GM12878 (cell line): ENCODE data around the gene ABHD15. TPM values are rescaled to one million over a fixed set of nuclear protein-coding genes. Genes with fewer than 3 reads are reported as not detected.

Experiments used
- ATAC-seq: fragments of 200-7000 bp; cut with Tn5 transposase; 3 replicates; pipeline ENCODE4 v1.9.1; 2020; ENCODE audit warnings: mild to moderate bottlenecking, moderate library complexity
- BruUV-seq: library from RNA; stranded (reverse); fragments of 400-500 nt; replicated peaks from 2 replicates; lab custom pipeline; 2021; lab: Mats Ljungman, UMichigan
- CTCF ChIA-PET: fragments of 300-600 bp; sonication (Branson Sonifier 250); formaldehyde crosslinking; extraction: SDS; loops from one replicate; lab custom pipeline; 2021; ENCODE audit warnings: inconsistent platforms; lab: Yijun Ruan, JAX
- POLR2A ChIA-PET: fragments of 350-600 bp; formaldehyde crosslinking; extraction: SDS; loops from one replicate; lab custom pipeline; 2021; ENCODE audit warnings: inconsistent platforms; lab: Charles Lee
- RAD21 ChIA-PET: fragments of 300-600 bp; sonication (Branson Sonifier 250); formaldehyde crosslinking; loops from one replicate; lab custom pipeline; 2023; ENCODE audit warnings: antibody characterized with exemption; ENCODE audit not compliant: unreplicated experiment; lab: Charles Lee
- SMC1A ChIA-PET: fragments of 300-600 bp; sonication (Branson Sonifier 250); formaldehyde crosslinking; loops from one replicate; lab custom pipeline; 2023; ENCODE audit not compliant: unreplicated experiment, uncharacterized antibody; lab: Charles Lee
- DNase-seq: peaks from one replicate; pipeline ENCODE4 v3.0.0-alpha.2; 2011; ENCODE audit warnings: low read depth, low spot score
- FAIRE-seq: peaks from 3 replicates; lab custom pipeline; 2011; peaks lifted over from hg19 to GRCh38; lab: Jason Lieb, UNC
- H2AFZ ChIP-seq: 2 replicates; pipeline ENCODE4 v1.6.0; 2011; ENCODE audit warnings: low read depth, low read length, control low read depth; ENCODE audit not compliant: control insufficient read depth
- H3K27ac ChIP-seq: 2 replicates; pipeline ENCODE4 v1.5.1; 2011; ENCODE audit warnings: control low read depth; ENCODE audit not compliant: control insufficient read depth, insufficient read depth
- H3K27me3 ChIP-seq, 2 experiments: replicated peaks in 1 of 2; 2 replicates each; pipeline versions ENCODE4 v1.6.0 to v1.6.1; 2011; ENCODE audit warnings: low read length in 1 of 2; ENCODE audit not compliant: control insufficient read depth in 2 of 2, insufficient read depth in 2 of 2
- H3K36me3 ChIP-seq, 2 experiments: 2 replicates each; pipeline ENCODE4 v1.5.1; 2011; ENCODE audit warnings: low read length in 1 of 2; ENCODE audit not compliant: control insufficient read depth in 2 of 2, insufficient read depth in 2 of 2
- H3K4me1 ChIP-seq: 2 replicates; pipeline ENCODE4 v1.6.1; 2011; ENCODE audit warnings: mild to moderate bottlenecking, low read length, moderate library complexity, mixed read lengths; ENCODE audit not compliant: control insufficient read depth, insufficient read depth
- H3K4me2 ChIP-seq: 2 replicates; pipeline ENCODE4 v1.6.0; 2011; ENCODE audit warnings: control low read depth; ENCODE audit not compliant: control insufficient read depth, insufficient read depth
- H3K4me3 ChIP-seq: fragments of 200-600 bp; sonication (generic); 2 replicates; pipeline ENCODE4 v1.5.1; 2016
- H3K79me2 ChIP-seq: 2 replicates; pipeline ENCODE4 v1.6.0; 2011; ENCODE audit warnings: low read length; ENCODE audit not compliant: control insufficient read depth, insufficient read depth
- H3K9ac ChIP-seq: 2 replicates; pipeline ENCODE4 v1.8.0; 2011; ENCODE audit warnings: low read length, control low read depth, mixed read lengths; ENCODE audit not compliant: control insufficient read depth, insufficient read depth
- H3K9me3 ChIP-seq: replicated peaks from 3 replicates; pipeline ENCODE4 v1.5.1; 2011; ENCODE audit warnings: mild to moderate bottlenecking, low read length; ENCODE audit not compliant: control insufficient read depth, insufficient read depth
- H4K20me1 ChIP-seq: 2 replicates; pipeline ENCODE4 v1.6.0; 2011; ENCODE audit not compliant: control insufficient read depth, insufficient read depth
- ATF2 ChIP-seq: IDR thresholded peaks from 2 replicates; pipeline ENCODE4 v1.6.1; 2012; ENCODE audit warnings: low read length, inconsistent platforms
- BCL11A ChIP-seq: IDR thresholded peaks from 2 replicates; pipeline ENCODE4 v1.6.1; 2011; ENCODE audit warnings: low read depth, low read length
- CREB1 ChIP-seq: IDR thresholded peaks from 2 replicates; pipeline ENCODE4 v1.6.1; 2012; ENCODE audit warnings: low read depth, mild to moderate bottlenecking, inconsistent platforms
- FOXK2 ChIP-seq: fragments of 450-650 bp; IDR thresholded peaks from 2 replicates; pipeline ENCODE4 v1.6.1; 2017; ENCODE audit warnings: mild to moderate bottlenecking, moderate library complexity
- IRF3 ChIP-seq: fragments of 450-650 bp; IDR thresholded peaks from 2 replicates; pipeline ENCODE4 v1.6.1; 2014; ENCODE audit warnings: mild to moderate bottlenecking
- KAT2A ChIP-seq: conservative IDR thresholded peaks from 2 replicates; pipeline ENCODE4 v1.6.1; 2011; ENCODE audit warnings: low read depth, low read length; ENCODE audit not compliant: control insufficient read depth
- LARP7 ChIP-seq: fragments of 450-650 bp; IDR thresholded peaks from 2 replicates; pipeline ENCODE4 v1.6.1; 2017; ENCODE audit warnings: mild to moderate bottlenecking
- MEF2B ChIP-seq: fragments of 450-650 bp; IDR thresholded peaks from 2 replicates; pipeline ENCODE4 v1.6.1; 2018; ENCODE audit warnings: mild to moderate bottlenecking, moderate library complexity; ENCODE audit not compliant: partially characterized antibody, poor library complexity, severe bottlenecking
- NR2C2 ChIP-seq: IDR thresholded peaks from 2 replicates; pipeline ENCODE4 v1.6.1; 2011; ENCODE audit warnings: borderline replicate concordance, low read depth; ENCODE audit not compliant: control insufficient read depth, insufficient read length
- NRF1 ChIP-seq: conservative IDR thresholded peaks from 2 replicates; pipeline ENCODE4 v1.6.1; 2011; ENCODE audit warnings: mild to moderate bottlenecking, low read depth, low read length, improper control_type of control experiment
- POLR2AphosphoS2 ChIP-seq: IDR thresholded peaks from 2 replicates; pipeline ENCODE4 v1.6.1; 2011; ENCODE audit warnings: low read depth, mild to moderate bottlenecking, low read length, improper control_type of control experiment, moderate library complexity
- RELA ChIP-seq: fragments of 450-650 bp; IDR thresholded peaks from 2 replicates; pipeline ENCODE4 v1.8.0; 2014; ENCODE audit warnings: borderline replicate concordance; ENCODE audit not compliant: partially characterized antibody
- SMAD1 ChIP-seq: fragments of 450-650 bp; IDR thresholded peaks from 2 replicates; pipeline ENCODE4 v1.6.1; 2018; ENCODE audit warnings: mild to moderate bottlenecking, low read depth; ENCODE audit not compliant: partially characterized antibody
- SMC3 ChIP-seq: IDR thresholded peaks from 2 replicates; pipeline ENCODE4 v1.6.1; 2011; ENCODE audit warnings: low read length, improper control_type of control experiment, borderline replicate concordance
- SRF ChIP-seq, 2 experiments: IDR thresholded peaks; 2 replicates each; pipeline ENCODE4 v1.6.1; 2011; ENCODE audit warnings: low read depth in 2 of 2, low read length in 2 of 2, mild to moderate bottlenecking in 1 of 2, moderate library complexity in 1 of 2
- STAT1 ChIP-seq: fragments of 450-650 bp; conservative IDR thresholded peaks from 2 replicates; pipeline ENCODE4 v1.6.1; 2014; ENCODE audit warnings: antibody characterized with exemption, mild to moderate bottlenecking
- TCF7 ChIP-seq: IDR thresholded peaks from 2 replicates; pipeline ENCODE4 v1.6.1; 2014; ENCODE audit warnings: antibody characterized with exemption, borderline replicate concordance
- WGBS: methylation state at CpG from one replicate; pipeline ENCODE4 v1.1.6; 2016; ENCODE audit warnings: low lambda C conversion rate; ENCODE audit not compliant: insufficient replicate concordance, insufficient coverage; ENCODE audit errors: missing lambda C conversion rate; 5-methylcytosine and 5-hydroxymethylcytosine counted together
- in situ Hi-C: fragments of 300-500 bp; cut with MboI; formaldehyde crosslinking; loops from 9 replicates; pipeline ENCODE4 v1.14.3; 2018; ENCODE audit warnings: mixed read lengths
- intact Hi-C: fragments of 100-400 bp; cut with micrococcal nuclease; formaldehyde crosslinking; loops from one replicate; pipeline ENCODE4 v1.14.2; 2022; ENCODE audit not compliant: unreplicated experiment
- polyA plus RNA-seq, 11 experiments: library from polyadenylated mRNA; depleted of rRNA in 4 of 11; unstranded in 6 of 11; stranded (reverse) in 5 of 11; fragments of >200 nt; fragmentation: Nextera tagmentation in 4 of 11; fragmentation: Illumina TruSeq in 1 of 11; extraction: Ambion mirVana in 4 of 11; extraction: Trizol in 1 of 11; gene quantifications; 1 replicate in 1 of 11; 2 replicates in 10 of 11; pipeline versions ENCODE4 v1.2.1 to v1.2.3, GENCODE V29; 2011 to 2016; ENCODE audit warnings: inconsistent platforms in 2 of 11, missing spikeins in 2 of 11, low read depth in 1 of 11
- total RNA-seq, 4 experiments: library from RNA; depleted of rRNA in 3 of 4; stranded (reverse); fragments of >200 nt in 3 of 4; fragmentation: Illumina TruSeq in 1 of 4; extraction: Trizol in 1 of 4; gene quantifications; 2 replicates each; pipeline versions ENCODE4 v1.2.1 to v1.2.3, GENCODE V29; 2013 to 2021

ABHD15 gene
- total and polyA plus RNA-seq, 10 of the 15 experiments (the other 5 are each of a cell fraction or from before 2014, with no cell fraction given), result 2.1 to 9.2 (median 4.9) TPM

- H3K27me3 ChIP-seq, result no peaks in the 10 kb centered on the region
- no peak for TF ChIP-seq NRF1
- TF ChIP-seq SMAD1, result no peak
- TF ChIP-seq BCL11A, result no peak
- no peak for TF ChIP-seq KAT2A
- TF ChIP-seq FOXK2, result no peak
- no peak for TF ChIP-seq SMC3
- no peak for TF ChIP-seq NR2C2
- no peak for TF ChIP-seq STAT1
- no peak for TF ChIP-seq CREB1
- TF ChIP-seq RELA, result no peak
- TF ChIP-seq POLR2AphosphoS2, result no peak
- no peak for TF ChIP-seq TCF7
- TF ChIP-seq LARP7, result no peak
- TF ChIP-seq SRF (IDR thresholded peaks at IDR 0.05; ENCODE audit: low read depth in 2 of 2, low read length in 2 of 2), result no peak
- no peak for TF ChIP-seq IRF3
- no peak for TF ChIP-seq ATF2
- no peak for TF ChIP-seq MEF2B
- H2AFZ ChIP-seq, result no peak overlapping the region
- in situ Hi-C loops, result no loop called here
- ChIA-PET POLR2A (no interaction called here), CTCF (interaction anchor here (1.3 kb wide), 1 partner anchor 156 kb away, joined by 4 read pairs; no protein-coding TSS in a partner anchor), SMC1A (no interaction called here), RAD21 (no interaction called here)
- H3K9me3 ChIP-seq, result no peaks in the 10 kb centered on the region
- 100% methylated on average over 3 of the region's 3 CpGs for WGBS
- no peak overlapping the region for H3K4me3 ChIP-seq
- FAIRE-seq, result no peak
- no peaks in the 10 kb centered on the region for H4K20me1 ChIP-seq
- H3K79me2 ChIP-seq, result no peaks in the 10 kb centered on the region
- no peak for DNase-seq
- no peak overlapping the region for H3K4me2 ChIP-seq
- H3K27ac ChIP-seq, result no peak overlapping the region
- no peak for ATAC-seq
- H3K4me1 ChIP-seq, result no peaks in the 10 kb centered on the region
- no TSS peak for BruUV-seq
- H3K9ac ChIP-seq, result no peak overlapping the region
- intact Hi-C loops, result no loop called here
- peaks cover 0 to 19% of the 10 kb centered on the region in 2 experiments for H3K36me3 ChIP-seq
These were observed 40.5 kb downstream of the ABHD15 start for GRCh38 chr17:29526322-29526721.
